Peyer's patch (tissue), 4 donors: ENCODE data around the gene BIRC2.

Experiments used
- POLR2A ChIP-seq, 2 donors: fragments of 450-650 bp; IDR thresholded peaks; one replicate each; pipeline ENCODE4 v1.5.1; 2017; ENCODE audit warnings: antibody characterized with exemption in 2 of 2, mild to moderate bottlenecking in 2 of 2, moderate library complexity in 2 of 2
- TF ChIP-seq, protein P1 (sequence below), 6 experiments: fragments of 450-650 bp in 4 of 6; fragments of 200-600 bp in 2 of 6; sonication (generic) in 1 of 6; IDR thresholded peaks; one replicate each; pipeline ENCODE4 v1.5.1; 2017 to 2019; ENCODE audit warnings: antibody characterized with exemption in 6 of 6, mild to moderate bottlenecking in 3 of 6, moderate library complexity in 1 of 6

DNA sequence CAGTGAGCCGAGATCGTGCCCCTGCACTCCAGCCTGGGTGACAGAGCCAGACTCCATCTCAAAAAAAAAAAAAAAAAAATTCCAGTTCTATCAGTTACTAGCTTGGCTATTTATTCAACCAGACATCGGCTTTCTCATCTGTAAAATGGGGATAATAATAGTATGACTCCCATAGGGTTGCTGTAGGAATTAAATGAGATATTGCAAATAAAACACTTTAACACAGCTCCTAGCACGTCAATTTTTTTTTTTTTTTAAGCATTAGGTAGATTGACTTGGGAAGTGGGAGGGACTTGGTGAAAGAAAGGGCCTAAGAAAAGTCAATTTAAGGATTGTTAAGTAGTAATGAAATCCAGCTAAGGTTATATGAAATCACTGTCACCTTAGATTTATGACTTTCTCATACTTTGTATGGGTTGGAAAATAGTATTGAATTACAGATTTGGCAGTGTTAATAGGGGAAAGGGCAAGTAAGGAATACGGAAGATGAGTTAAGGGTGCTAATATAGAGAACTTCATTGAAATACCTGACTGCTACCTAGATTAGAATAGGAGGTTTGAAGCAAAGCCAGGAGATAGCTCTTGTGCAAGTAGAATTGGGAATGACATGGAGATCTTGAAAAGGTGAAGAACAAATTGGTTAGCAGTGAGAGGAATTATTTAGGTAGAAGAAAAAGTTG, 28.8 kb downstream of the BIRC2 start:
- TF ChIP-seq, protein P1, sequence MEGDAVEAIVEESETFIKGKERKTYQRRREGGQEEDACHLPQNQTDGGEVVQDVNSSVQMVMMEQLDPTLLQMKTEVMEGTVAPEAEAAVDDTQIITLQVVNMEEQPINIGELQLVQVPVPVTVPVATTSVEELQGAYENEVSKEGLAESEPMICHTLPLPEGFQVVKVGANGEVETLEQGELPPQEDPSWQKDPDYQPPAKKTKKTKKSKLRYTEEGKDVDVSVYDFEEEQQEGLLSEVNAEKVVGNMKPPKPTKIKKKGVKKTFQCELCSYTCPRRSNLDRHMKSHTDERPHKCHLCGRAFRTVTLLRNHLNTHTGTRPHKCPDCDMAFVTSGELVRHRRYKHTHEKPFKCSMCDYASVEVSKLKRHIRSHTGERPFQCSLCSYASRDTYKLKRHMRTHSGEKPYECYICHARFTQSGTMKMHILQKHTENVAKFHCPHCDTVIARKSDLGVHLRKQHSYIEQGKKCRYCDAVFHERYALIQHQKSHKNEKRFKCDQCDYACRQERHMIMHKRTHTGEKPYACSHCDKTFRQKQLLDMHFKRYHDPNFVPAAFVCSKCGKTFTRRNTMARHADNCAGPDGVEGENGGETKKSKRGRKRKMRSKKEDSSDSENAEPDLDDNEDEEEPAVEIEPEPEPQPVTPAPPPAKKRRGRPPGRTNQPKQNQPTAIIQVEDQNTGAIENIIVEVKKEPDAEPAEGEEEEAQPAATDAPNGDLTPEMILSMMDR (IDR thresholded peaks at IDR 0.05), result no peak
- no peak for TF ChIP-seq POLR2A (IDR thresholded peaks at IDR 0.05)
